Ovary (tissue), 9 donors: Measurements from ENCODE around the gene ALDH3A1. TPM values are rescaled to one million over a fixed set of nuclear protein-coding genes. Genes with fewer than 3 reads are reported as not detected.

Experiments
- DNase-seq, 5 donors: peaks; one replicate each; pipeline ENCODE4 v3.0.0-alpha.2; 2019 to 2020
- H3K27ac ChIP-seq, 2 donors: fragments of 200-600 bp; one replicate each; pipeline versions ENCODE4 v1.5.1 to v1.8.0; 2019 to 2022
- H3K27me3 ChIP-seq: fragments of 200-600 bp; one replicate; pipeline ENCODE4 v1.8.0; 2022
- H3K36me3 ChIP-seq: fragments of 200-600 bp; sonication (generic); one replicate; pipeline ENCODE4 v1.5.1; 2019
- H3K4me1 ChIP-seq: one replicate; pipeline ENCODE4 v1.8.1; 2013; ENCODE audit warnings: mild to moderate bottlenecking, moderate library complexity; ENCODE audit not compliant: insufficient read depth
- H3K4me3 ChIP-seq: fragments of 200-600 bp; sonication (generic); one replicate; pipeline ENCODE4 v1.5.1; 2017
- H3K9me3 ChIP-seq, 2 donors: fragments of 200-600 bp in 1 of 2; sonication (generic) in 1 of 2; one replicate each; pipeline versions ENCODE4 v1.5.1 to v1.8.1; 2013 to 2019; ENCODE audit warnings: mild to moderate bottlenecking in 1 of 2, moderate library complexity in 1 of 2
- CTCF ChIP-seq, 3 donors: fragments of 450-650 bp in 2 of 3; fragments of 200-600 bp in 1 of 3; IDR thresholded peaks; one replicate each; pipeline versions ENCODE4 v1.5.1 to v1.8.0; 2016 to 2022; ENCODE audit warnings: antibody characterized with exemption in 3 of 3, mild to moderate bottlenecking in 1 of 3
- EP300 ChIP-seq: sonication (generic); formaldehyde crosslinking; IDR thresholded peaks from one replicate; pipeline ENCODE4 v1.6.1; 2017; ENCODE audit warnings: antibody characterized with exemption
- POLR2A ChIP-seq: fragments of 450-650 bp; IDR thresholded peaks from one replicate; pipeline ENCODE4 v1.6.1; 2017; ENCODE audit warnings: antibody characterized with exemption, mild to moderate bottlenecking, moderate library complexity
- WGBS, 3 donors: extraction: QIAGEN DNeasy Blood & Tissue Kit in 1 of 3; methylation state at CpG; one replicate each; pipeline versions ENCODE4 v1.1.5 to v1.1.7; 2013 to 2017; 5-methylcytosine and 5-hydroxymethylcytosine counted together
- intact Hi-C, 4 donors: fragments of 100-400 bp; cut with DNase I; formaldehyde crosslinking; loops; one replicate each; pipeline versions ENCODE4 v1.11.0 to v1.15.1; 2022 to 2023
- polyA plus RNA-seq, 2 donors: library from polyadenylated mRNA; stranded (reverse); fragments of 200-250 nt in 1 of 2; fragments of 350-450 nt in 1 of 2; fragmentation: Illumina TruSeq in 1 of 2; extraction: RNeasy Lipid Tissue Mini Kit (QIAGEN cat#74804) in 1 of 2; gene quantifications; one replicate each; pipeline ENCODE4 v1.2.3, GENCODE V29; 2013 to 2014
- total RNA-seq, 7 donors: library from RNA; depleted of rRNA in 2 of 7; stranded (reverse); fragments of >200 nt in 2 of 7; fragmentation: NEBNext Ultra II Directional in 3 of 7; extraction: Animal tissue kit (Norgen Biotek cat#: 25700) in 3 of 7; gene quantifications; one replicate each; pipeline versions ENCODE4 v1.1.0 to v1.2.4, GENCODE V29; 2016 to 2023
- donor health status: DM: no; HTN: no; CAD: no; lungs with moderate emphysema.
- donor health status: DM: no; HTN: no; CAD: no.
- donor health status: Bipolar disorder and iron deficiency.
- donor health status: DM: yes; HTN: yes; CAD: no.
- donor health status: DM: no; HTN: no; CAD: no.
- donor health status: DM: yes; HTN: yes; CAD: no.

Gene ALDH3A1
- total and polyA plus RNA-seq, 9 donors, result 0.17 to 12.8 (median 0.87) TPM; not detected in 3

- DNase-seq, result no peak
- TF ChIP-seq POLR2A (no peak), EP300 (no peak)
- no peak overlapping the region for H3K4me3 ChIP-seq
- 82 to 91% (median 85%) methylated on average over 15 of the region's 15 CpGs for WGBS, 3 donors
- intact Hi-C loops, result no loop called here
- H3K36me3 ChIP-seq, result no peaks in the 10 kb centered on the region
- peaks cover 9% of the 10 kb centered on the region for H3K4me1 ChIP-seq
- no peaks in the 10 kb centered on the region for H3K9me3 ChIP-seq
- H3K27ac ChIP-seq, result no peak overlapping the region
- no peaks in the 10 kb centered on the region for H3K27me3 ChIP-seq
Observed at GRCh38 chr17:19737305-19738072, 10.6 kb downstream of the ALDH3A1 start.

GRCh38 chr17:19736071-19736470 is 12.0 kb downstream of the ALDH3A1 start:
- peaks cover 9% of the 10 kb centered on the region for H3K4me1 ChIP-seq
- no peaks in the 10 kb centered on the region for H3K9me3 ChIP-seq
- TF ChIP-seq POLR2A (no peak), EP300 (no peak), CTCF (IDR thresholded peaks at IDR 0.05) (no peak)
- H3K36me3 ChIP-seq, result no peaks in the 10 kb centered on the region
- peak in 2 of 5 donors; percentile 54 to 69 for DNase-seq
- whole genome bisulfite sequencing, 3 donors, result 29 to 46% (median 37%) methylated on average over 11 of the region's 11 CpGs
- H3K27me3 ChIP-seq, result no peaks in the 10 kb centered on the region
- intact Hi-C loops, result no loop called here
- no peak overlapping the region for H3K27ac ChIP-seq
- no peak overlapping the region for H3K4me3 ChIP-seq

- DNase-seq, result no peak
- H3K27ac ChIP-seq, result no peak overlapping the region
- TF ChIP-seq EP300 (no peak), POLR2A (no peak), CTCF (IDR thresholded peaks at IDR 0.05) (no peak)
- H3K9me3 ChIP-seq, result no peaks in the 10 kb centered on the region
- H3K36me3 ChIP-seq, result no peaks in the 10 kb centered on the region
- no peak overlapping the region for H3K4me3 ChIP-seq
- H3K4me1 ChIP-seq, result peaks cover 13% of the 10 kb centered on the region
- WGBS, 3 donors, result 81 to 87% (median 82%) methylated on average over 11 of the region's 11 CpGs
- no peaks in the 10 kb centered on the region for H3K27me3 ChIP-seq
- intact Hi-C loops, result no loop called here
Observed at GRCh38 chr17:19733953-19734526, 14.1 kb downstream of the ALDH3A1 start.

GRCh38 chr17:19731626-19732025 is 16.5 kb downstream of the ALDH3A1 start:
- TF ChIP-seq EP300 (no peak), POLR2A (no peak), CTCF (IDR thresholded peaks at IDR 0.05) (no peak)
- Histone ChIP-seq H3K9me3 (no peaks in the 10 kb centered on the region), H3K4me3 (no peak overlapping the region), H3K36me3 (no peaks in the 10 kb centered on the region), H3K27ac (no peak overlapping the region), H3K27me3 (no peaks in the 10 kb centered on the region), H3K4me1 (peaks cover 23% of the 10 kb centered on the region)
- peak in 1 of 5 donors; percentile 12 for DNase-seq
- 89 to 95% (median 93%) methylated on average over 11 of the region's 11 CpGs for WGBS, 3 donors
- intact Hi-C loops, result no loop called here

- Histone ChIP-seq H3K9me3 (no peaks in the 10 kb centered on the region), H3K27ac (no peak overlapping the region), H3K27me3 (no peaks in the 10 kb centered on the region), H3K36me3 (no peaks in the 10 kb centered on the region), H3K4me3 (no peak overlapping the region), H3K4me1 (peaks cover 17% of the 10 kb centered on the region)
- WGBS, 3 donors, result 83 to 89% (median 84%) methylated on average over 4 of the region's 4 CpGs
- TF ChIP-seq POLR2A (no peak), EP300 (no peak), CTCF (IDR thresholded peaks at IDR 0.05) (no peak)
- intact Hi-C loops, result no loop called here
- no peak for DNase-seq
Observed at GRCh38 chr17:19730843-19731242, 17.3 kb downstream of the ALDH3A1 start.
